PC-3 (cell line): Measurements from ENCODE around the gene BRAT1. TPM values are rescaled to one million over a fixed set of nuclear protein-coding genes. Genes with fewer than 3 reads are reported as not detected.

Experiments
- ATAC-seq: fragments of 200-7000 bp; cut with Tn5 transposase; 2 replicates; pipeline ENCODE4 v1.9.1; 2020; ENCODE audit warnings: mild to moderate bottlenecking, moderate library complexity
- BruUV-seq: library from RNA; stranded (reverse); fragments of 400-500 nt; replicated peaks from 2 replicates; lab custom pipeline; 2021; lab: Mats Ljungman, UMichigan
- CTCF ChIA-PET: fragments of 300-600 bp; sonication (Branson Sonifier 250); formaldehyde crosslinking; loops from one replicate; lab custom pipeline; 2022; ENCODE audit warnings: antibody characterized with exemption; lab: Charles Lee
- POLR2A ChIA-PET: fragments of 300-600 bp; sonication (Branson Sonifier 250); formaldehyde crosslinking; loops from one replicate; lab custom pipeline; 2022; ENCODE audit warnings: antibody characterized with exemption; ENCODE audit not compliant: unreplicated experiment; lab: Charles Lee
- DNase-seq: peaks from one replicate; pipeline ENCODE4 v3.0.0-alpha.2; 2015
- H2AFZ ChIP-seq: fragments of 300-600 bp; sonication (generic); 2 replicates; pipeline ENCODE4 v1.6.0; 2016; ENCODE audit warnings: antibody characterized with exemption, low read length
- H3F3A ChIP-seq: fragments of 300-600 bp; sonication (generic); one replicate; pipeline ENCODE4 v1.6.0; 2017; ENCODE audit warnings: antibody characterized with exemption, low read length, control low read depth, mild to moderate bottlenecking; ENCODE audit not compliant: unreplicated experiment
- H3K27ac ChIP-seq: fragments of 300-600 bp; sonication (generic); 2 replicates; pipeline ENCODE4 v1.5.1; 2016; ENCODE audit warnings: mild to moderate bottlenecking, low read length
- H3K27me3 ChIP-seq: fragments of 300-600 bp; sonication (generic); 2 replicates; pipeline ENCODE4 v1.6.1; 2016; ENCODE audit warnings: low read length, mixed read lengths
- H3K36me3 ChIP-seq: fragments of 300-600 bp; sonication (generic); 2 replicates; pipeline ENCODE4 v1.6.1; 2016; ENCODE audit warnings: low read depth, mixed run types, low read length, mixed read lengths
- H3K4me1 ChIP-seq: fragments of 300-600 bp; sonication (generic); 2 replicates; pipeline ENCODE4 v1.5.1; 2016; ENCODE audit warnings: low read length; ENCODE audit not compliant: insufficient read depth
- H3K4me2 ChIP-seq: fragments of 300-600 bp; sonication (generic); 2 replicates; pipeline ENCODE4 v1.6.0; 2016; ENCODE audit warnings: low read length
- H3K4me3 ChIP-seq: fragments of 300-600 bp; sonication (generic); 2 replicates; pipeline ENCODE4 v1.5.1; 2016; ENCODE audit warnings: mild to moderate bottlenecking, low read length, mixed read lengths
- H3K79me2 ChIP-seq: fragments of 300-600 bp; sonication (generic); 2 replicates; pipeline ENCODE4 v1.6.1; 2017; ENCODE audit warnings: low read length, mixed read lengths
- H3K9ac ChIP-seq: fragments of 300-600 bp; sonication (generic); 2 replicates; pipeline ENCODE4 v1.6.0; 2016; ENCODE audit warnings: mild to moderate bottlenecking, low read length
- H3K9me2 ChIP-seq: fragments of 300-600 bp; sonication (generic); replicated peaks from 2 replicates; pipeline ENCODE4 v1.6.1; 2016; ENCODE audit warnings: mixed run types, low read length, mixed read lengths
- H3K9me3 ChIP-seq: fragments of 300-600 bp; sonication (generic); 2 replicates; pipeline ENCODE4 v1.6.1; 2016; ENCODE audit warnings: low read length, mixed read lengths
- H4K20me1 ChIP-seq: fragments of 300-600 bp; sonication (generic); 2 replicates; pipeline ENCODE4 v1.6.1; 2016; ENCODE audit warnings: low read length, mixed read lengths
- CTCF ChIP-seq: fragments of 300-600 bp; sonication (generic); conservative IDR thresholded peaks from 2 replicates; pipeline ENCODE4 v1.5.1; 2017; ENCODE audit warnings: antibody characterized with exemption, low read depth, mild to moderate bottlenecking, low read length
- EZH2 ChIP-seq: fragments of 300-600 bp; sonication (generic); IDR thresholded peaks from one replicate; pipeline ENCODE4 v1.6.1; 2017; ENCODE audit warnings: antibody characterized with exemption, mild to moderate bottlenecking, low read length; ENCODE audit not compliant: unreplicated experiment
- EZH2phosphoT487 ChIP-seq: fragments of 300-600 bp; sonication (generic); IDR thresholded peaks from 2 replicates; pipeline ENCODE4 v1.6.1; 2018; ENCODE audit warnings: mild to moderate bottlenecking, antibody characterized with exemption, low read length, borderline replicate concordance
- intact Hi-C: fragments of 100-400 bp; cut with micrococcal nuclease; formaldehyde crosslinking; loops from 2 replicates; pipeline ENCODE4 v1.9.0; 2023
- total RNA-seq: library from RNA; depleted of rRNA; stranded (reverse); fragments of >200 nt; gene quantifications from 2 replicates; pipeline ENCODE4 v1.2.3, GENCODE V29; 2014

BRAT1 gene
- total RNA-seq, 1 experiment from 2014 or later = 65.2 TPM

GRCh38 chr7:2504128-2504888 lies 51.0 kb downstream of the BRAT1 start:
- Histone ChIP-seq H3K9me2 (no peaks in the 10 kb centered on the region), H3K4me3 (no peak overlapping the region), H3K9me3 (no peaks in the 10 kb centered on the region), H3F3A (no peaks in the 10 kb centered on the region), H3K79me2 (no peaks in the 10 kb centered on the region), H3K9ac (no peak overlapping the region), H3K36me3 (no peaks in the 10 kb centered on the region), H3K27me3 (no peaks in the 10 kb centered on the region), H3K4me1 (no peaks in the 10 kb centered on the region), H3K4me2 (no peak overlapping the region), H4K20me1 (no peaks in the 10 kb centered on the region), H3K27ac (no peak overlapping the region), H2AFZ (no peak overlapping the region)
- no TSS peak for BruUV-seq
- ATAC-seq (no peak), DNase-seq (no peak)
- ChIA-PET POLR2A (no interaction called here), CTCF (no interaction called here)
- TF ChIP-seq EZH2phosphoT487 (no peak), EZH2 (no peak), CTCF (no peak)
- intact Hi-C loops = no loop called here

GRCh38 chr7:2503056-2503941 lies 52.0 kb downstream of the BRAT1 start:
- no peak overlapping the region for H3K9ac ChIP-seq
- no peaks in the 10 kb centered on the region for H3K9me3 ChIP-seq
- no TSS peak for BruUV-seq
- no peak for DNase-seq
- no peaks in the 10 kb centered on the region for H3K36me3 ChIP-seq
- H3K4me3 ChIP-seq = no peak overlapping the region
- H2AFZ ChIP-seq = no peak overlapping the region
- no peaks in the 10 kb centered on the region for H3K79me2 ChIP-seq
- TF ChIP-seq EZH2phosphoT487 = no peak
- TF ChIP-seq EZH2 = no peak
- no peak for TF ChIP-seq CTCF
- no peak for ATAC-seq
- H3K9me2 ChIP-seq = no peaks in the 10 kb centered on the region
- no peak overlapping the region for H3K27ac ChIP-seq
- H3K4me1 ChIP-seq = no peaks in the 10 kb centered on the region
- H4K20me1 ChIP-seq = no peaks in the 10 kb centered on the region
- intact Hi-C loops = no loop called here
- CTCF ChIA-PET = no interaction called here
- no peak overlapping the region for H3K4me2 ChIP-seq
- no peaks in the 10 kb centered on the region for H3K27me3 ChIP-seq
- H3F3A ChIP-seq = no peaks in the 10 kb centered on the region
- POLR2A ChIA-PET = no interaction called here
